Measurements from ENCODE around the gene TBC1D22A. TPM values are rescaled to one million over a fixed set of nuclear protein-coding genes. Genes with fewer than 3 reads are reported as not detected.

The TBC1D22A gene
- total RNA-seq, 1 experiment from 2014 or later, result 14.3 TPM

- H3K36me3 ChIP-seq (ENCODE audit: low read depth, low read length), result no peaks in the 10 kb centered on the region
- intact Hi-C loops (cut with micrococcal nuclease), result no loop called here
- no peaks in the 10 kb centered on the region for H3K4me1 ChIP-seq (ENCODE audit: insufficient read depth, low read length)
- H3K9me2 ChIP-seq (replicated peaks; ENCODE audit: low read length), result no peaks in the 10 kb centered on the region
- no peaks in the 10 kb centered on the region for H4K20me1 ChIP-seq (ENCODE audit: low read length)
- DNase-seq (no peak), ATAC-seq (no peak)
- no peak overlapping the region for H3K4me3 ChIP-seq (ENCODE audit: low read length)
- ChIA-PET CTCF (no interaction called here), POLR2A (ENCODE audit: unreplicated experiment) (no interaction called here)
- no peaks in the 10 kb centered on the region for H3F3A ChIP-seq (ENCODE audit: low read length, unreplicated experiment)
- no peak overlapping the region for H3K4me2 ChIP-seq (ENCODE audit: low read length)
- no peak overlapping the region for H2AFZ ChIP-seq (ENCODE audit: low read length)
- H3K27me3 ChIP-seq (ENCODE audit: low read length), result no peaks in the 10 kb centered on the region
- no peaks in the 10 kb centered on the region for H3K9me3 ChIP-seq (ENCODE audit: low read length)
- no peak overlapping the region for H3K27ac ChIP-seq (ENCODE audit: low read length)
- no TSS peak for BruUV-seq (replicated peaks)
- TF ChIP-seq EZH2phosphoT487 (IDR thresholded peaks at IDR 0.05; ENCODE audit: borderline replicate concordance, low read length) (no peak), EZH2 (IDR thresholded peaks at IDR 0.05; ENCODE audit: low read length, unreplicated experiment) (no peak), CTCF (conservative IDR thresholded peaks at IDR 0.05; ENCODE audit: low read depth, low read length) (no peak)
- no peak overlapping the region for H3K9ac ChIP-seq (ENCODE audit: low read length)
- H3K79me2 ChIP-seq (ENCODE audit: low read length), result peaks cover 39% of the 10 kb centered on the region
These were observed 26.2 kb downstream of the TBC1D22A start for GRCh38 chr22:46788441-46789172.

GRCh38 chr22:46789992-46790391 lies 27.5 kb downstream of the TBC1D22A start:
- CTCF ChIA-PET, result no interaction called here
- no TSS peak for BruUV-seq (replicated peaks)
- intact Hi-C loops (cut with micrococcal nuclease), result no loop called here
- H3K4me2 ChIP-seq (ENCODE audit: low read length), result no peak overlapping the region
- DNase-seq, result no peak
- peaks cover 25% of the 10 kb centered on the region for H3K79me2 ChIP-seq (ENCODE audit: low read length)
- H3K27ac ChIP-seq (ENCODE audit: low read length), result no peak overlapping the region
- H3K4me1 ChIP-seq (ENCODE audit: insufficient read depth, low read length), result no peaks in the 10 kb centered on the region
- H2AFZ ChIP-seq (ENCODE audit: low read length), result no peak overlapping the region
- no peaks in the 10 kb centered on the region for H3K36me3 ChIP-seq (ENCODE audit: low read depth, low read length)
- POLR2A ChIA-PET (ENCODE audit: unreplicated experiment), result no interaction called here
- H4K20me1 ChIP-seq (ENCODE audit: low read length), result no peaks in the 10 kb centered on the region
- no peaks in the 10 kb centered on the region for H3K27me3 ChIP-seq (ENCODE audit: low read length)
- H3F3A ChIP-seq (ENCODE audit: low read length, unreplicated experiment), result no peaks in the 10 kb centered on the region
- no peak for ATAC-seq
- no peak overlapping the region for H3K9ac ChIP-seq (ENCODE audit: low read length)
- TF ChIP-seq EZH2phosphoT487 (IDR thresholded peaks at IDR 0.05; ENCODE audit: borderline replicate concordance, low read length), result no peak
- H3K4me3 ChIP-seq (ENCODE audit: low read length), result no peak overlapping the region
- no peaks in the 10 kb centered on the region for H3K9me2 ChIP-seq (replicated peaks; ENCODE audit: low read length)
- H3K9me3 ChIP-seq (ENCODE audit: low read length), result no peaks in the 10 kb centered on the region

DNA sequence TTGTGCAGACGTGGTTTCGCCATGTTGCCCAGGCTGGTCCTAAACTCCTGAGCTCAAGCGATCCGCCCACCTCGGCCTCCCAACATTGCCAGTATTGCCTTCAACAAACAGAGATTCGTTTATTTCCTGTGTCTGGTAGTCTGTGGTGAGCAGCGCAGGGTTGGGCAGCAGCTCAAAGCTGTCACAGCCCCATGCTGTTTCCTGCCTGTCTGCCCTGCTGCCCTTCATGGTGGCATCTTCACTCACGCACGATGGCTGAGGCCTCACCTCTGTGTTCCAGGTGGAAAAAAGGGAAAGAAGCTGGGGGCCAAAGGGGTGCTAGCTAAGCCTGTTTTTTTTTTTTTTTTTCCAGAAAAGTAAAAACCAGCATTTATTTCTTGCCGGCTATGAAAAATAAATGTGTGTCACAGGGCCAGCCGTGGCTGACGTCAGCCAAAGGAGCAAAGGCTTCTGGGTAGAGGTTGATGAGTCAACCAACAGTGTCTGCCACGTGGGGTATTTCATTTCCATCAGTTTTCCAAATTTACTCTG lies 28.8 kb downstream of the TBC1D22A start:
- Histone ChIP-seq H3K79me2 (ENCODE audit: low read length) (peaks cover 13% of the 10 kb centered on the region), H3K36me3 (ENCODE audit: low read depth, low read length) (no peaks in the 10 kb centered on the region), H3K4me3 (ENCODE audit: low read length) (no peak overlapping the region), H4K20me1 (ENCODE audit: low read length) (no peaks in the 10 kb centered on the region), H3K4me2 (ENCODE audit: low read length) (no peak overlapping the region), H3K27me3 (ENCODE audit: low read length) (no peaks in the 10 kb centered on the region), H3K9ac (ENCODE audit: low read length) (no peak overlapping the region), H3K9me2 (replicated peaks; ENCODE audit: low read length) (no peaks in the 10 kb centered on the region), H3K9me3 (ENCODE audit: low read length) (no peaks in the 10 kb centered on the region), H3F3A (ENCODE audit: low read length, unreplicated experiment) (no peaks in the 10 kb centered on the region), H3K27ac (ENCODE audit: low read length) (no peak overlapping the region), H3K4me1 (ENCODE audit: insufficient read depth, low read length) (no peaks in the 10 kb centered on the region), H2AFZ (ENCODE audit: low read length) (no peak overlapping the region)
- POLR2A ChIA-PET (ENCODE audit: unreplicated experiment), result no interaction called here
- intact Hi-C loops (cut with micrococcal nuclease), result no loop called here
- no peak for TF ChIP-seq EZH2phosphoT487 (IDR thresholded peaks at IDR 0.05; ENCODE audit: borderline replicate concordance, low read length)
- TF ChIP-seq EZH2 (IDR thresholded peaks at IDR 0.05; ENCODE audit: low read length, unreplicated experiment), result no peak
- no peak for TF ChIP-seq CTCF (conservative IDR thresholded peaks at IDR 0.05; ENCODE audit: low read depth, low read length)
- ATAC-seq (no peak), DNase-seq (no peak)
- no TSS peak for BruUV-seq (replicated peaks)
- CTCF ChIA-PET, result interaction anchor here (0.6 kb wide), 1 partner anchor 22 kb away, joined by 5 read pairs; no protein-coding TSS in a partner anchor

All from PC-3 (cell line).